H9 (cell line): ENCODE results near the gene UTP4. TPM values are rescaled to one million over a fixed set of nuclear protein-coding genes. Genes with fewer than 3 reads are reported as not detected.

Experiments
- DNase-seq: peaks from one replicate; pipeline ENCODE4 v3.0.0-alpha.2; 2017
- H2AFZ ChIP-seq: one replicate; pipeline ENCODE4 v1.6.1; 2013; ENCODE audit warnings: mild to moderate bottlenecking, low read length, control low read depth, moderate library complexity
- H2AK5ac ChIP-seq: 2 replicates; pipeline ENCODE4 v1.6.1; 2013; ENCODE audit warnings: low read length, control low read depth, mixed read lengths; ENCODE audit not compliant: insufficient read length
- H2BK120ac ChIP-seq: one replicate; pipeline ENCODE4 v1.6.1; 2013; ENCODE audit warnings: low read depth, mild to moderate bottlenecking, low read length, control low read depth, inconsistent platforms; ENCODE audit not compliant: poor library complexity, severe bottlenecking
- H2BK12ac ChIP-seq: 2 replicates; pipeline ENCODE4 v1.6.1; 2013; ENCODE audit warnings: low read length, control low read depth, mixed read lengths, low read depth; ENCODE audit not compliant: insufficient read length
- H2BK15ac ChIP-seq: 2 replicates; pipeline ENCODE4 v1.6.1; 2013; ENCODE audit warnings: low read depth, low read length, control low read depth
- H2BK20ac ChIP-seq: one replicate; pipeline ENCODE4 v1.6.1; 2013; ENCODE audit warnings: low read depth, mild to moderate bottlenecking, low read length, control low read depth, inconsistent platforms; ENCODE audit not compliant: poor library complexity, severe bottlenecking
- H2BK5ac ChIP-seq: 2 replicates; pipeline ENCODE4 v1.6.1; 2013; ENCODE audit warnings: low read length, control low read depth, mixed read lengths; ENCODE audit not compliant: insufficient read length
- H3K14ac ChIP-seq: 2 replicates; pipeline ENCODE4 v1.6.1; 2013; ENCODE audit warnings: low read length, control low read depth; ENCODE audit not compliant: insufficient read depth
- H3K18ac ChIP-seq: 2 replicates; pipeline ENCODE4 v1.6.1; 2013; ENCODE audit warnings: low read depth, mild to moderate bottlenecking, mixed read lengths, low read length, control low read depth; ENCODE audit not compliant: insufficient read length
- H3K23ac ChIP-seq: 2 replicates; pipeline ENCODE4 v1.6.1; 2013; ENCODE audit warnings: low read length, control low read depth, mixed read lengths, low read depth; ENCODE audit not compliant: insufficient read length
- H3K23me2 ChIP-seq: 2 replicates; pipeline ENCODE4 v1.6.1; 2013; ENCODE audit warnings: low read depth, mild to moderate bottlenecking, mixed read lengths, low read length, control low read depth; ENCODE audit not compliant: insufficient read length, poor library complexity, severe bottlenecking
- H3K27ac ChIP-seq: 2 replicates; pipeline ENCODE4 v1.5.1; 2013; ENCODE audit warnings: low read length, control low read depth, mixed read lengths, low read depth; ENCODE audit not compliant: insufficient read length
- H3K27me3 ChIP-seq: 2 replicates; pipeline ENCODE4 v1.6.1; 2013; ENCODE audit warnings: low read length, control low read depth, inconsistent platforms; ENCODE audit not compliant: insufficient read depth
- H3K4ac ChIP-seq: 2 replicates; pipeline ENCODE4 v1.6.1; 2013; ENCODE audit warnings: low read depth, mild to moderate bottlenecking, control low read depth, inconsistent platforms, low read length, moderate library complexity
- H3K4me1 ChIP-seq: 2 replicates; pipeline ENCODE4 v1.6.1; 2013; ENCODE audit warnings: low read length, control low read depth, inconsistent platforms; ENCODE audit not compliant: insufficient read depth
- H3K4me2 ChIP-seq: 2 replicates; pipeline ENCODE4 v1.6.1; 2013; ENCODE audit warnings: low read length, control low read depth, mixed read lengths; ENCODE audit not compliant: insufficient read length, insufficient read depth
- H3K56ac ChIP-seq: 2 replicates; pipeline ENCODE4 v1.6.1; 2013; ENCODE audit warnings: low read depth, mild to moderate bottlenecking, mixed read lengths, low read length, control low read depth; ENCODE audit not compliant: insufficient read length
- H3K79me1 ChIP-seq: 2 replicates; pipeline ENCODE4 v1.6.1; 2013; ENCODE audit warnings: low read depth, mild to moderate bottlenecking, moderate library complexity, low read length, control low read depth, inconsistent platforms; ENCODE audit not compliant: insufficient read depth, poor library complexity, severe bottlenecking
- H3K79me2 ChIP-seq: 2 replicates; pipeline ENCODE4 v1.6.1; 2013; ENCODE audit warnings: low read length, control low read depth, inconsistent platforms; ENCODE audit not compliant: insufficient read depth
- H3K9ac ChIP-seq: 2 replicates; pipeline ENCODE4 v1.6.1; 2013; ENCODE audit warnings: low read length, control low read depth, mixed read lengths; ENCODE audit not compliant: insufficient read length; ENCODE audit errors: extremely low read depth
- H3K9me3 ChIP-seq: one replicate; pipeline ENCODE4 v1.6.1; 2013; ENCODE audit warnings: low read depth, low read length, inconsistent platforms; ENCODE audit not compliant: control insufficient read depth
- H3T11ph ChIP-seq: one replicate; pipeline ENCODE4 v1.6.1; 2013; ENCODE audit warnings: mild to moderate bottlenecking, low read length, control low read depth, inconsistent platforms
- H4K20me1 ChIP-seq: one replicate; pipeline ENCODE4 v1.6.1; 2013; ENCODE audit not compliant: control insufficient read depth, insufficient read length, insufficient read depth
- H4K5ac ChIP-seq: 2 replicates; pipeline ENCODE4 v1.6.1; 2013; ENCODE audit warnings: low read depth, mild to moderate bottlenecking, mixed read lengths, low read length, control low read depth; ENCODE audit not compliant: insufficient read length
- H4K8ac ChIP-seq: replicated peaks from 2 replicates; pipeline ENCODE4 v1.6.1; 2013; ENCODE audit warnings: low read length, control low read depth, mixed read lengths, low read depth; ENCODE audit not compliant: insufficient read length
- H4K91ac ChIP-seq: 2 replicates; pipeline ENCODE4 v1.6.1; 2013; ENCODE audit warnings: low read depth, mild to moderate bottlenecking, moderate library complexity, mixed read lengths, low read length, control low read depth; ENCODE audit not compliant: insufficient read length
- H3K27ac Mint-ChIP-seq, 3 experiments: 2 replicates in 2 of 3; 3 replicates in 1 of 3; pipeline ENCODE4 v1.8.0; 2020 to 2021; ENCODE audit warnings: mixed read lengths in 3 of 3, mild to moderate bottlenecking in 1 of 3, moderate library complexity in 1 of 3
- H3K27me3 Mint-ChIP-seq: 2 replicates; pipeline ENCODE4 v1.8.0; 2021; ENCODE audit warnings: low read depth, mild to moderate bottlenecking, moderate library complexity, mixed read lengths
- H3K36me3 Mint-ChIP-seq, 3 experiments: 2 replicates in 2 of 3; 3 replicates in 1 of 3; pipeline ENCODE4 v1.8.0; 2020 to 2021; ENCODE audit warnings: low read depth in 3 of 3, mixed read lengths in 3 of 3; ENCODE audit not compliant: insufficient read depth in 1 of 3
- H3K4me1 Mint-ChIP-seq, 2 experiments: 2 replicates each; pipeline ENCODE4 v1.8.0; 2020; ENCODE audit warnings: mixed read lengths in 2 of 2
- H3K4me3 Mint-ChIP-seq, 2 experiments: 2 replicates in 1 of 2; 3 replicates in 1 of 2; pipeline ENCODE4 v1.8.0; 2020 to 2021; ENCODE audit warnings: mild to moderate bottlenecking in 2 of 2, mixed read lengths in 2 of 2, moderate library complexity in 1 of 2
- H3K9me3 Mint-ChIP-seq, 2 experiments: 2 replicates in 1 of 2; 3 replicates in 1 of 2; pipeline ENCODE4 v1.8.0; 2020; ENCODE audit warnings: mild to moderate bottlenecking in 2 of 2, mixed read lengths in 2 of 2, moderate library complexity in 1 of 2
- WGBS: extraction: QIAGEN DNeasy Blood & Tissue Kit; methylation state at CpG from one replicate; pipeline ENCODE4 v1.1.7; 2013; ENCODE audit warnings: missing lambda C conversion rate, low lambda C conversion rate, mixed read lengths; ENCODE audit not compliant: insufficient read length; ENCODE audit errors: extremely low coverage; 5-methylcytosine and 5-hydroxymethylcytosine counted together
- total RNA-seq: library from RNA; stranded (reverse); gene quantifications from 2 replicates; pipeline ENCODE4 v1.2.1, GENCODE V29; 2021
- TF ChIP-seq, protein P1 (sequence below): fragments of 200-600 bp; sonication (generic); conservative IDR thresholded peaks from 3 replicates; pipeline ENCODE4 v1.8.0; 2021; ENCODE audit warnings: antibody characterized with exemption, mild to moderate bottlenecking

Gene UTP4
- total RNA-seq, 1 experiment from 2014 or later = 94.0 TPM

DNA sequence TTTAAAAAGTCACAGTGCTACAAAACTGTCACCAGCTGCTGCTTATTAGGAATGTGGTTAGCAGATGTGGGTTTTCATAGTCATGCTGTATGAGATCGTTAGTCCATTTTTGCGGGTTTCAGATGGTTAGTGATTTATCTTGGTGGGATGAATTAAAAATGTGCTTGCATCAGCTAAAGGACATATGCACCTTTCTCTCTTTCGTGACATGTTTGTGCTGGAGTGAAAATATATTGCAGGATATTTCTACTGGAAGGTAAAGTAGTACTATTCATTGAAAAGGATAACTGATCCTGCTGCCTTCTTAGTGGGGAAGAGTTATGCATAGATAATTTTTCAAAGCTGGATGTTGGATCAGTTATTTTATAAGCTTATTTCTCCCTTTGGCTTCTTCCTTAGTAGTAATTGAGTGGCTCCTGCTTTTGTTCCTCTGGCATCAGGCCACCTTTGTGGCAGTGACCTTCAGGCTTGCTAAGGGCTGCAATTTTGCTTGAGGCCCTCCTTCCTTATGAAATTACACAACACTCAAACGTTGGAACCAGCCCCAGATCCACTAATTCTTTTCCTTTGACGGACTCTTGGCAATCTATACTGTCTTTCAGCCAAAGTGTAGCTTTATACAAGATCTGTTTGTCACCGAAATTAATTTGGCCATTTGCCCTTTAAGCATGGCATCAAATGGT lies 47.0 kb downstream of the UTP4 start:
- no peak for DNase-seq
- H3K4me2 ChIP-seq = no peak overlapping the region
- H3K27me3 ChIP-seq = no peaks in the 10 kb centered on the region
- no CpG with 5 or more reads among the region's 6 CpGs for WGBS
- H3K36me3 Mint-ChIP-seq = peaks cover 0 to 2% (median 0%) of the 10 kb centered on the region in 3 experiments; a peak in 3 of 7 replicates
- no peak overlapping the region for H3K9ac ChIP-seq
- no peak overlapping the region for H3K4ac ChIP-seq
- H3K23ac ChIP-seq = no peak overlapping the region
- TF ChIP-seq, protein P1, sequence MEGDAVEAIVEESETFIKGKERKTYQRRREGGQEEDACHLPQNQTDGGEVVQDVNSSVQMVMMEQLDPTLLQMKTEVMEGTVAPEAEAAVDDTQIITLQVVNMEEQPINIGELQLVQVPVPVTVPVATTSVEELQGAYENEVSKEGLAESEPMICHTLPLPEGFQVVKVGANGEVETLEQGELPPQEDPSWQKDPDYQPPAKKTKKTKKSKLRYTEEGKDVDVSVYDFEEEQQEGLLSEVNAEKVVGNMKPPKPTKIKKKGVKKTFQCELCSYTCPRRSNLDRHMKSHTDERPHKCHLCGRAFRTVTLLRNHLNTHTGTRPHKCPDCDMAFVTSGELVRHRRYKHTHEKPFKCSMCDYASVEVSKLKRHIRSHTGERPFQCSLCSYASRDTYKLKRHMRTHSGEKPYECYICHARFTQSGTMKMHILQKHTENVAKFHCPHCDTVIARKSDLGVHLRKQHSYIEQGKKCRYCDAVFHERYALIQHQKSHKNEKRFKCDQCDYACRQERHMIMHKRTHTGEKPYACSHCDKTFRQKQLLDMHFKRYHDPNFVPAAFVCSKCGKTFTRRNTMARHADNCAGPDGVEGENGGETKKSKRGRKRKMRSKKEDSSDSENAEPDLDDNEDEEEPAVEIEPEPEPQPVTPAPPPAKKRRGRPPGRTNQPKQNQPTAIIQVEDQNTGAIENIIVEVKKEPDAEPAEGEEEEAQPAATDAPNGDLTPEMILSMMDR = no peak
- no peak overlapping the region for H3K27ac ChIP-seq
- H3K9me3 Mint-ChIP-seq = no peaks in the 10 kb centered on the region
- no peaks in the 10 kb centered on the region for H3K79me2 ChIP-seq
- no peak overlapping the region for H4K8ac ChIP-seq
- peak overlapping the region in 1 of 3 experiments; percentile 9; a peak in 1 of 7 replicates for H3K27ac Mint-ChIP-seq
- no peak overlapping the region for H3K18ac ChIP-seq
- no peaks in the 10 kb centered on the region for H3K79me1 ChIP-seq
- H2BK120ac ChIP-seq = no peak overlapping the region
- no peak overlapping the region for H3K4me3 Mint-ChIP-seq
- H3K23me2 ChIP-seq = no peaks in the 10 kb centered on the region
- no peaks in the 10 kb centered on the region for H4K20me1 ChIP-seq
- H2AK5ac ChIP-seq = no peak overlapping the region
- H3K4me1 ChIP-seq = no peaks in the 10 kb centered on the region
- H3K14ac ChIP-seq = no peak overlapping the region
- no peak overlapping the region for H4K5ac ChIP-seq
- no peak overlapping the region for H2BK5ac ChIP-seq
- no peak overlapping the region for H3T11ph ChIP-seq
- no peak overlapping the region for H2AFZ ChIP-seq
- no peak overlapping the region for H4K91ac ChIP-seq
- no peak overlapping the region for H2BK20ac ChIP-seq
- no peaks in the 10 kb centered on the region for H3K9me3 ChIP-seq
- no peaks in the 10 kb centered on the region for H3K27me3 Mint-ChIP-seq
- no peak overlapping the region for H2BK15ac ChIP-seq
- H2BK12ac ChIP-seq = no peak overlapping the region
- H3K4me1 Mint-ChIP-seq = no peaks in the 10 kb centered on the region
- no peak overlapping the region for H3K56ac ChIP-seq
